Esophagus squamous epithelium (tissue), 5 donors: ENCODE measurements around the gene H6PD. TPM values are rescaled to one million over a fixed set of nuclear protein-coding genes. Genes with fewer than 3 reads are reported as not detected.

Experiments
- DNase-seq: peaks from one replicate; lab custom pipeline; 2025; lab: John Stamatoyannopoulos, UW
- H3K27ac ChIP-seq, 4 donors: fragments of 200-600 bp; sonication (generic); one replicate each; pipeline ENCODE4 v1.5.1; 2016 to 2019; ENCODE audit warnings: mild to moderate bottlenecking in 1 of 4
- H3K27me3 ChIP-seq, 4 donors: fragments of 200-600 bp; sonication (generic); 1 replicate in 3 of 4; 2 replicates in 1 of 4; pipeline versions ENCODE4 v1.5.1 to v1.6.0; 2017 to 2021; ENCODE audit warnings: antibody characterized with exemption in 1 of 4
- H3K36me3 ChIP-seq, 3 donors: fragments of 200-600 bp; sonication (generic); one replicate each; pipeline ENCODE4 v1.5.1; 2016 to 2019
- H3K4me1 ChIP-seq, 3 donors: fragments of 200-600 bp; sonication (generic); one replicate each; pipeline ENCODE4 v1.5.1; 2017 to 2019
- H3K4me3 ChIP-seq, 4 donors: fragments of 200-600 bp; sonication (generic); 1 replicate in 3 of 4; 2 replicates in 1 of 4; pipeline ENCODE4 v1.5.1; 2016 to 2019; ENCODE audit warnings: mild to moderate bottlenecking in 2 of 4, moderate library complexity in 1 of 4
- H3K9me3 ChIP-seq, 3 donors: fragments of 200-600 bp; sonication (generic); one replicate each; pipeline ENCODE4 v1.5.1; 2016 to 2019
- POLR2A ChIP-seq, 4 donors: fragments of 450-650 bp; IDR thresholded peaks; one replicate each; pipeline ENCODE4 v1.6.1; 2017; ENCODE audit warnings: antibody characterized with exemption in 4 of 4, mild to moderate bottlenecking in 4 of 4, moderate library complexity in 3 of 4
- WGBS, 2 donors: methylation state at CpG; one replicate each; pipeline ENCODE4 v1.1.5; 2018; 5-methylcytosine and 5-hydroxymethylcytosine counted together
- intact Hi-C: fragments of 100-400 bp; cut with DNase I; formaldehyde crosslinking; loops from one replicate; pipeline ENCODE4 v1.15.0; 2022
- total RNA-seq, 4 donors: library from RNA; depleted of rRNA; stranded (reverse); fragments of >200 nt; gene quantifications; one replicate each; pipeline ENCODE4 v1.1.0, GENCODE V29; 2016
- TF ChIP-seq, protein P1 (sequence below), 6 experiments: fragments of 450-650 bp in 4 of 6; fragments of 200-600 bp in 2 of 6; sonication (generic) in 2 of 6; IDR thresholded peaks; one replicate each; pipeline ENCODE4 v1.5.1; 2016 to 2019; ENCODE audit warnings: antibody characterized with exemption in 6 of 6, mild to moderate bottlenecking in 4 of 6, moderate library complexity in 4 of 6
- donor health status: DM: yes; HTN: yes; CAD: no.

H6PD gene
- total RNA-seq, 4 donors from 2014 or later: 10.6 to 35.5 (median 18.7) TPM

DNA sequence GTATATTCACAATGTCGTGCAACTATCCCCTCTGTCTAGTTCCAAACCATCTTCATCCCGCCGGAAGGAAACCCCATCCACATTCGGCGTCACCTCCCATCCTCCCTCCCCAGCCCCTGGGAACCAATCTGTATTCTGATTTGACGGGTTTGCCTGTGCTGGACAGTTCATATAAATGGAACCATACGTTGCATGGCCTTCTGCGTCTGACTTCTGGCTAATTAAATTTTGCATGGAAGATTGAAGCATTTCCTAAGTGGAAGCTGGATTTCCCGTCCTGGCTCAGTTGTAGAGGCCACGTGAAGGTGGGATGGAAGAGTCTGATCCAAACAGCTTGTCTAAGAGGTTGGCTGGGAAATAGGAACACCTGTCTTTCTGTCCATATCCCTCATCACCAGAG is 72.7 kb downstream of the H6PD start:
- 80 to 91% methylated on average over 9 to 10 of the region's 10 CpGs for WGBS, 2 donors

DNA sequence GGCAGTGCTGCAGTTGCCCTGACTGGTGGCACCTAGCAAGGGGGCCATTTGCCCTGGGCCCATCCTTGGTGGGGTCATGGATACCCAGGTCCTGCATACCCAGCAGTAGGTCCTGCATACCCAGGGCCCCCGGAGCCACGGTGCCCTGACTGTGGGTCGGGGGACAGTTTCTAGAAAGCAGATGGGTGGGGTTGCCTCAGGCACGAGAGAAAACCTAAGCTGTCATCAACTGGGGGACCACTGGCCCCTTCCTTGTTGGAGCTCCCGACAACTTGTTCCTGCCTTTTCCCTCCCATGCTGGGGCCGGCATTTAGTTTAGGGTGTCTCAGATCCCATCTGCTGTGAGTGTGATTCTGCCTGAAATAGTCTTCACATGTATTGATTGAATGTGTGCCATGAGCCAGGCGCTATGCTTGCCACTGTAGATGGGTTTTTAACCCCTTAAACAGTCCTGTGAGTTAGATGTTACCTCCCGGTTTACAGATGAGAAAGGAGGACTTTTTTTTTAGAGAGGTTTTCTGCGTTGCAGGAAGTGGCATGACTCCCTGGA is 73.7 kb downstream of the H6PD start:
- Histone ChIP-seq H3K4me1 (peaks cover 33 to 85% (median 55%) of the 10 kb centered on the region in 3 donors), H3K27ac (peak overlapping the region in 2 of 4 donors; percentile 1 to 13), H3K36me3 (peaks cover 0 to 11% (median 0%) of the 10 kb centered on the region in 3 donors), H3K27me3 (no peaks in the 10 kb centered on the region), H3K4me3 (no peak overlapping the region), H3K9me3 (no peaks in the 10 kb centered on the region)
- TF ChIP-seq POLR2A (IDR thresholded peaks at IDR 0.05): no peak
- TF ChIP-seq, protein P1, sequence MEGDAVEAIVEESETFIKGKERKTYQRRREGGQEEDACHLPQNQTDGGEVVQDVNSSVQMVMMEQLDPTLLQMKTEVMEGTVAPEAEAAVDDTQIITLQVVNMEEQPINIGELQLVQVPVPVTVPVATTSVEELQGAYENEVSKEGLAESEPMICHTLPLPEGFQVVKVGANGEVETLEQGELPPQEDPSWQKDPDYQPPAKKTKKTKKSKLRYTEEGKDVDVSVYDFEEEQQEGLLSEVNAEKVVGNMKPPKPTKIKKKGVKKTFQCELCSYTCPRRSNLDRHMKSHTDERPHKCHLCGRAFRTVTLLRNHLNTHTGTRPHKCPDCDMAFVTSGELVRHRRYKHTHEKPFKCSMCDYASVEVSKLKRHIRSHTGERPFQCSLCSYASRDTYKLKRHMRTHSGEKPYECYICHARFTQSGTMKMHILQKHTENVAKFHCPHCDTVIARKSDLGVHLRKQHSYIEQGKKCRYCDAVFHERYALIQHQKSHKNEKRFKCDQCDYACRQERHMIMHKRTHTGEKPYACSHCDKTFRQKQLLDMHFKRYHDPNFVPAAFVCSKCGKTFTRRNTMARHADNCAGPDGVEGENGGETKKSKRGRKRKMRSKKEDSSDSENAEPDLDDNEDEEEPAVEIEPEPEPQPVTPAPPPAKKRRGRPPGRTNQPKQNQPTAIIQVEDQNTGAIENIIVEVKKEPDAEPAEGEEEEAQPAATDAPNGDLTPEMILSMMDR (IDR thresholded peaks at IDR 0.05): no peak
- DNase-seq: no peak
- 65 to 67% methylated on average over 1 to 6 of the region's 9 CpGs for WGBS, 2 donors
- intact Hi-C loops: no loop called here

More for the DNA sequence above, 72.7 kb downstream of the H6PD start:
- H3K4me3 ChIP-seq: no peak overlapping the region
- DNase-seq: no peak
- TF ChIP-seq POLR2A (IDR thresholded peaks at IDR 0.05): no peak
- TF ChIP-seq, protein P1 (IDR thresholded peaks at IDR 0.05): no peak
- H3K36me3 ChIP-seq: peaks cover 0 to 13% (median 0%) of the 10 kb centered on the region in 3 donors
- no peak overlapping the region for H3K27ac ChIP-seq
- H3K4me1 ChIP-seq: peaks cover 35 to 85% (median 57%) of the 10 kb centered on the region in 3 donors
- H3K27me3 ChIP-seq: no peaks in the 10 kb centered on the region
- no peaks in the 10 kb centered on the region for H3K9me3 ChIP-seq
- intact Hi-C loops: no loop called here

DNA sequence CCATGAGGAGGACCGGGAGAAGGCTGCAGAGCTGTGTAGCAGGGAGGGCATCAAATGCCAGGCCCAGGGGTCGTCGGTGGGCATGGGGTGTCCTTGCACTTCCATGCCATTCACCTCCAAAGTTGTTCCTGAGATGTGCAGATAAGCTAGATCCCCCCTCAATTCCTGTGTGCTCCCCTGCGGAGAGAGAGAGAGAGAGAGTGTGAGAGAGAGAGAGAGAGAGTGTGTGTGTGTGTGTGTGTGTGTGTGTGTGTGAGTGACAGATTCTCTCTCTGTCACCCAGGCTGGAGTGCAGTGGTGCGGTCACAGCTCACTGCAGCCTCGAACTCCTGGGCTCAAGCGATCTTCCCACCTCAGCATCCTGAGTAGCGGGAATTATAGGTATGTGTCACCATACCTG is 74.5 kb downstream of the H6PD start:
- H3K4me1 ChIP-seq: peaks cover 33 to 85% (median 56%) of the 10 kb centered on the region in 3 donors
- peaks cover 0 to 11% (median 0%) of the 10 kb centered on the region in 3 donors for H3K36me3 ChIP-seq
- intact Hi-C loops: no loop called here
- H3K27me3 ChIP-seq: no peaks in the 10 kb centered on the region
- no peak overlapping the region for H3K4me3 ChIP-seq
- TF ChIP-seq, protein P1 (IDR thresholded peaks at IDR 0.05): no peak
- no peak for TF ChIP-seq POLR2A (IDR thresholded peaks at IDR 0.05)
- no peak for DNase-seq
- H3K27ac ChIP-seq: peak overlapping the region in 1 of 4 donors; percentile 1
- no peaks in the 10 kb centered on the region for H3K9me3 ChIP-seq
- 93 to 97% methylated on average over 6 of the region's 8 CpGs for WGBS, 2 donors

DNA sequence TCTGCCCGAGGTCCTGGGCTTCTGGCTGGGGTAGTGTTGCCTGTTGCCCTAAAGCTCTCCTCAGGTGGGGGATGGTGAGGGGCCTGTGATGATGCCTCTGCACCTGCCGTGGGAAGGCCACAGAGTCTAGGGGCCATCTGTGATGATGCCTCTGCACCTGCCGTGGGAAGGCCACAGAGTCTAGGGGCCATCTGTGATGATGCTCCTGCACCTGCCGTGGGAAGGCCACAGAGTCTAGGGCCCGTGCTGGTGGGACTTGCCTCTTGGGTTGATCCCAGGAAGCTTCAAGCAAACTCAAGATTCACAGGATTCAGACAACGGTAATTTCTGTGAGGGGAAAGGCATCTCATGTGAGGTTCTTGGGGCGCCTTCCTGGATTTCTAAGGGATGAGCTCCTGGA is 75.4 kb downstream of the H6PD start:
- 86 to 92% methylated on average over 2 to 5 of the region's 7 CpGs for WGBS, 2 donors
- TF ChIP-seq, protein P1 (IDR thresholded peaks at IDR 0.05): no peak
- TF ChIP-seq POLR2A (IDR thresholded peaks at IDR 0.05): no peak
- peaks cover 0 to 11% (median 0%) of the 10 kb centered on the region in 3 donors for H3K36me3 ChIP-seq
- peaks cover 34 to 85% (median 57%) of the 10 kb centered on the region in 3 donors for H3K4me1 ChIP-seq
- no peak overlapping the region for H3K4me3 ChIP-seq
- no peak overlapping the region for H3K27ac ChIP-seq
- intact Hi-C loops: no loop called here
- DNase-seq: no peak
- H3K9me3 ChIP-seq: no peaks in the 10 kb centered on the region
- H3K27me3 ChIP-seq: no peaks in the 10 kb centered on the region

DNA sequence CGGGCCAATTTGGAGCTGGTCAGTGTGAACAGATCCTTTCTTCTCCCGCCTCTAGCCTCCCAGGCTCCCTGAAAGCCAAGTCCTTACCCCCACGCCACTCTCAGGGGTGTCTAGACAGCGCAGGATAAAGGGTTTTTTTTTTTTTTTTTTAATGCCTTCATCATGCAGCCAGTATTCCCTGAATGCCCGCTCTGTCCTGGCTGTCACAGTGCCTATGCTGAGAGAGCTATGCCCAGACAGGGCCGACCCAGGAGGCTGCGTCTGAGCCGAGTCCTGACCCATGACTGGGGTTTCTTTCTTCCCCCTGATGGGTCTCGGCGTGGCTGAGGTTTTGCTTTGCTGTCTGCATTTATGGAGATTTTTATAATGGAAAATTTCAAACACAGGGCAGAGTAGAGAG is 76.5 kb downstream of the H6PD start:
- Histone ChIP-seq H3K27me3 (no peaks in the 10 kb centered on the region), H3K4me3 (no peak overlapping the region), H3K9me3 (no peaks in the 10 kb centered on the region), H3K27ac (peak overlapping the region in 1 of 4 donors; percentile 12), H3K36me3 (peaks cover 0 to 11% (median 0%) of the 10 kb centered on the region in 3 donors), H3K4me1 (peaks cover 35 to 85% (median 57%) of the 10 kb centered on the region in 3 donors)
- no peak for DNase-seq
- intact Hi-C loops: no loop called here
- TF ChIP-seq POLR2A (IDR thresholded peaks at IDR 0.05): no peak
- TF ChIP-seq, protein P1 (IDR thresholded peaks at IDR 0.05): no peak
- WGBS, 2 donors: 79 to 84% methylated on average over 8 to 10 of the region's 10 CpGs
